NCI-H748 (cell line): ENCODE measurements around the gene LRCH3.

Experiments
- DNase-seq: peaks from one replicate; lab custom pipeline; 2025; ENCODE audit not compliant: unreplicated experiment; lab: John Stamatoyannopoulos, UW

LRCH3 gene

DNA sequence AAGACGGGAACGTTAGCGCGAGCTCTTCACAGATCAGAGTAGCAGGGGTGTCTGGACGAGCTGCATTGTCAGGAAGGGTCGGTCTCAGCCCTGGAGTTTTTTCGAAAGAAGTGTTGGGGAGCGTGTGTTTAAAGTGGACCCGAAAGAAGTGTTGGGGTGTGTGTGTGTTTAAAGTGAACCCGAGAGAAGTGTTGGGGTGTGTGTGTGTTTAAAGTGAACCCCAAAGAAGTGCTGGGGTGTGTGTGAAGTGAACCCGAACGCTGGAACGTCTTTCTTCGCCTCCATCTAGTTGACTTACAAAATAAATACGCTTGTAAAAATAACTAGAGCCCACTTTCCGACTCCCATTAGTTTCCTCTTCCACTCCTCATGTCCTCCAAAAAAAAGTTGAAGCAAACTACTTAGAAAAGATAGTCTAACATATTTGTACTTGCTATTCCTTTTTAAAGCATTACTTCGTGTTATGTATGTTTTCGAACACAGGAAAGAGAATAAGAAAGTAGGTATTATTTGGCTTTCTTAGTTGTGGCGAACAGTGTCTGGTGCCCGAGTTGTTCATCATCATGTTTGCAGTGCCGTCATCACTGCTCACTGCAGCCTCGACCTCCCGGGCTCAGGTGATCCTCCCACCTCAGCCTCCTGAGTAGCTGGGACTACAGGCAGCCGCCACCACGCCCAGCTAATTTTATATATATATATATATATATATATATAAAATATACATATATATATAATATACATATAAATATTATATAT lies 1.0 kb downstream of the LRCH3 start:
- DNase-seq, result no peak

DNA sequence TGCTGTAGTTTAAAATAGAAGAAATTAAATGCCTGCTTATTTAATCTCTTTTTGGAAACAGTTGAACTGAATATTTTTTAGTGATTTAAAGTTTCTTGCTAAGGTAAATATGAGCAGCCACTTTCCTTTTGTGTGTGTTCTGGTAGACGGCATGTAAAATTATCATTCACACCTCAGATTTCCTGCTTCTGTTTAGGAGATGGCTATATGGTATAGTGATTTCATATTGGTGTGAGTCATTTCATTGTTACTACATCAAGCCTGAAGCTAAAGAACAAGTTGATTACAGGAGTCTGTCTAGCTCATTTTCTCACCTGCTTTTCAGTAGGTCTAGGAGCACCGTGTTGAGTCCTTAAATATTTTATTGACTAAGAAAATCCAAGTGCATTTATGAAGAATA lies 2.2 kb downstream of the LRCH3 start:
- DNase-seq, result no peak

DNA sequence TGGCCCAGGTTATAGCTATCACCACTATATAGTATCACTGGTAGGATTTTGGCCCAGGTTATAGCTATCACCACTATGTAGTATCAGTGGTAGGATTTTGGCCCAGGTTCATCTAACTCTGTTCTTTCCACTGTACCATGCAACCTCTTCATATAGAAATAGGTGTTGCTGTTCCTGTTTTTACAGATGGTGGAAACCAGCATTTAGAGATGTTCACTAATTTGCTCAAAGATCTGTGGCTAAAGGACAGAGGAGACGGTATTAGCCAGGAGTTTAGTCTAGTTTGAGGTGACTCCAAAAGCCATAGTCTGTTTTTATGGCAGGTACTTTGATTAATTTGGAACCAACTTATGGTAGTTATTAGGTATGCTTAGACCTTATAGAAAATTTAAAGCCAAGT lies 3.1 kb downstream of the LRCH3 start:
- DNase-seq, result no peak

DNA sequence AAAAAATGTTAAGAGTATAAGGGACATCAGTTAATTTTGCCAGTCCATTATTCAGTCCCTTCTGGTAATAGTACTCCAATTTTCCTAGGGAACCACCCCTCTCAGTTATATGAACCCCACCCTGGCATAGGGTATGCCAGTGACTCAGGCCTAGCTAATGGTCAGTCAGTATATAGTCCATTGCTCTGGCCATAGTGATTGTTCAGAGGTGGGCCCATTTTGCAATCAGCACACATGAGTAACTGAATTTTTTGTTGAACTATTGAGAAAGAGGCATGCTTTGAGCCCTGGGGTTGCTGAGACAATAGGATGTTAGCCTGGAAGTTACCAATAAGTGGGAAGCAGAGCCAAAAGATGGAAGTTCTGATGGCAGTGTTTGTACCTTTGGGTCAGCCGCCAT lies 4.1 kb downstream of the LRCH3 start:
- DNase-seq, result no peak

DNA sequence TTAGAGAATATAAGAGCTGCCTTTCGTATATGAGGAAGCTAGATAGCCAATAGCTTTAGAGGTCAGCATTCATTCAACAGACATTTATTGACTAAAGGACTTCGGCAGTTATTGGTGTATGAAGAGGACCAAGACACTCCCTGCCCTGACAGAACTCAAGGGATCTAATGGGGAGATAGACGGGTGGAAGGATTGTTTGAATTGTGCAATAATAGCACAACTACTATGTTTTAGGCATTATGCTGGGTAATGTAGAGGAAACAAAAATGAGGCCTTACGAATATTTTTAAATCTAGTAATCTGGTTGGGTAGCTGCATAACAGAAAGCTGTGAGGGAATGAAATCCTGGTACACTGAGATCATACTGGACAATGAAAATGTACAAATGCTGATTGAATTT lies 5.0 kb downstream of the LRCH3 start:
- DNase-seq, result no peak

DNA sequence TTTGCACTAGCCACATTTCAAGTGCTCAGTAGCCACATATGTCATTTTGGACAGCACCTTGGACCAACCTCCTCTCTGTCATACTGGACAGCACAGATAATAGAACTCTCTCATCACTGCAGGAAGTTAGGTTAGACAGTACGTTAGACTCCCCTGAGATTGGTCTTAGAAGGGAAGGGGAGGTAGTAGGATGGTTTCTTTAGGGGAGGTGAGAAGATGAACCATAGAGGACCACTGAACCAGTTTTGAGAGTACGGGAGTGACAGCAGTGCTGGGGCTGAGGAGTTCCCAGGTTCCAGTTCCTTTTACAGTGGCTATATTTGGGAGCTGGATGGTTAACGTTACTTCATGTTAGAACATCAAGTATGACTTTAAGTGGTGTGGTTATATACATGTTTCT lies 7.8 kb downstream of the LRCH3 start:
- DNase-seq, result no peak

DNA sequence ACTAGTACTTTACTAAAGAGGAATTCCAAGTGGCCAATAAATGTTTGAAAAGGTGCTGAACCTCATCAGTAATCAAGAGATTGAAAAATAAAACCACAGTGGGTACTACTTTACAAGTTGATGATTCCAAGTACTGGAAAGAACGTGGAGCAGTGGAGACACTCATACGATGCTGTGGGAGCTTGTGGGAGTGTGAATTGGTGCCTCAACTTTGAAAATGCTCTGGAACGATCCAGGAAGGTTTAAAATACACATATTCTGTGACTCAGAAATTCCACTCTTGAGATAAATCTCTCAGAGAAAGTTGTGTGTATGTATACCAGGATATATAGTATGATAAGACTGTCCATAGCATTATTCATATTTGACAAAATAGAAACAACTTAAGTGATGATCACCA lies 9.3 kb downstream of the LRCH3 start:
- DNase-seq, result no peak

DNA sequence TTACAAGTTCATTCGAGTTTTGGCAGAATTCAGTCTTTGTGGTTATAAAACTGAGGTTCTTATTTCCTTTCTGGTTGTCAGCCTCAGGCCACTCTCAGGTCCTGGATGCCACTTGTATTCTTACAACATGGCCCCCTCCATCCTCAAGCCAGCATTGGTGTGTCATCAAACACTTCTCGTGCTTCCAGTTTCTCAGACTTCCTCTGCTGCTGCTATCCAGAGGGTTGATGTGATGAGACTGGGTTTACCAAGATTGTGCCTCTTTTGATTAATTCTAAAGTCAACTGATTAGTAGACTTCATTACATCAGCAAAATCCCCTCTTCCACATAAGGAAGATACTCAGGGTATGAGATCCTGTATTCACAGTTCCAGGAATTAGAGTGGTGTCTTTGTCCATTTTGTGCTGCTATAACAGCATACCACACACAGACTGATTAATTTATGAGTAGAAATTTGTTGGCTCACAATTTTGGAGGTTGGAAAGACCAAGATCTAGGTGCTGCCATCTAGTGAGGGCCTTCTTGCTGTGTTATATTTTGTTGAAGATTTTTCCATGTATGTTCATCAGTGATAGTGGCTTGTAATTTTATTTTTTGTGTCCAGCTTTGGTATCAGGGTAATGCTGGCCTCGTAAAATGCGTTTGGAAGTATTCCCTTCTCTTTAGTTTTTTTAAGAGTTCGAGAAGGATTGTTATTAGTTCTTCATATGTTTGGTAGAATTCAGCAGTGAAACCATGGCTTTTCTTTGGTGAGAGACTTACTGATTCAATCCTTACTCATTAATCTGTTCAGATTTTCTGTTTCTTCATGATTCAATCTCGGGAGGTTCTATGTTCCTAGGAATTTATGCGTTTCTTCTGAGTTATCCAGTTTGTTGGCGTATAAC lies 11.1 kb downstream of the LRCH3 start:
- DNase-seq, result peak; percentile 8

DNA sequence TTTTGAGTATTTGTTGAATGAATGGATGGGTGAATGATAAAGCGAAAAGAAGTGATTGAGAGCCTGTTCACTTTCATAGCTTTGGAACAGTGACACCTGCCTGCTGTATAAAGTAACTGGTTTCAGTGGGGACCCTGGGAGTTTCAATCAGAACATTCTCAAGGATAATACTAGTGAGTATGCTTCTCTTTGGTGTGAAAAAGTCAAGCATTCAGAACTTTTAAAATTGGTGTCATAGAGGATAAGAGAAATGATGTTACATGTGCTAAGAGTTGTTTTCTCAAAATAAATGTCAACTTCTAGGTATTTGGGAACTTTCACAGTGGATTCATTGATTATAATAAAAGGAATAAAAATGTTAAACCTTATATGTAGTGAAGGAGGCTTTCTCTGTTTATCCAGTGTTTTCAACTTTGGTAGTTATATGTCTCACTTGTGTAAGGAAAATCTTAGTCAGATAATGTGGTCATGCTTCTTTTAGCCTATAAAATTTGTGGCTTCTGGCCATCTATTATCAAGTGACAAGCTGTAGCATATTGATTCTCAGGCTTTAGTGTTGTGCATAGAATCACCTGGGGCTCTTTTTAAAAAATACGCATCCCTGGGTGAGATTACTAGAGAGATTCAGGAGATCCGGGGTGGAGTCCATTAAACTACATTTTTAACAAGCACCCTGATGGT lies 11.9 kb downstream of the LRCH3 start:
- DNase-seq, result no peak

DNA sequence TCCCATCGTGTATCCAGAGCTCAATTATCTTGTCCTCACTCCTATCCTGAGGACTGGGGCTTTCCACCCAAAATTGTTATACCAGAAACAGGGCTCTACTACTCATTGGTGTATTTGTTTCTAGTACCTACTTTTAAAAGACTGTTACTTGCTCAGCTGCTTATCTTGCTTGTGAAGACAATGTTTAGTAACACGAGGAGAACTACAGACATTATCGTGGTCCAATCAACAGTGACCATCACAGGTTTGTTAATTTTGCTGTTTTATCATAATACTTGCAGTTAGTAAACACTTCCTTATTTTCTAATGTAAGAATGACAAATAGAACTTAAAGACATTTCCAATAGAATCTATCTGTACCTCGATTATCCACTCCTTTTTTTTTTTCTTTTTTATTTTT lies 13.5 kb downstream of the LRCH3 start:
- no peak for DNase-seq

DNA sequence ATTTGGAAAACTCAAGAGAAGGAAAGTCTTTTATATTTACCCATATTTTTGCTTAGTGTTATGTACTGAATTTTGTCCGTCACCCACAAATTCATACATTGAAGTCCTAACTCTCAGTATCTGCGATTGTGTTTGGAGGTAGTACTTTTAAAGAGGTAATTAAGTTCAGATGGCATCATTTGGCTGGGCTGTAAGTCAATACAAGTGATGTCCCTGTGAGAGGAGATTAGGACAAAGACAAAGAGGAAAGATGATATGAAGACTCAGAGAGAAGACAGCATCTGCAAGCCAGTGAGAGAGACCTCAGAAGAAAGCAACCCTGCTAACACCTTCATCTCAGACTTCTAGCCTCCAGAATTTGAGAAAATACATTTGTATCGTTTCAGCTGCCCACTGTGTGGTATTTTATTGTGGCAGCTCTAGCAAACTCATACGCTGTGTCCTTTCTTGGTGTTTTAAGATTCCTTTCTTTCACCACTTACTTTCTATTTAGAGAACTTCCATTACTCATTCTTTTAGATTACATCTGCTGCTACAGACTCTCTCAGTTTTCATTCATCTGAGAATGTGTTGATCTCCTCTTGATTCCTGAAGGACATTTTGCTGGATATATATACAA lies 17.0 kb downstream of the LRCH3 start:
- no peak for DNase-seq

DNA sequence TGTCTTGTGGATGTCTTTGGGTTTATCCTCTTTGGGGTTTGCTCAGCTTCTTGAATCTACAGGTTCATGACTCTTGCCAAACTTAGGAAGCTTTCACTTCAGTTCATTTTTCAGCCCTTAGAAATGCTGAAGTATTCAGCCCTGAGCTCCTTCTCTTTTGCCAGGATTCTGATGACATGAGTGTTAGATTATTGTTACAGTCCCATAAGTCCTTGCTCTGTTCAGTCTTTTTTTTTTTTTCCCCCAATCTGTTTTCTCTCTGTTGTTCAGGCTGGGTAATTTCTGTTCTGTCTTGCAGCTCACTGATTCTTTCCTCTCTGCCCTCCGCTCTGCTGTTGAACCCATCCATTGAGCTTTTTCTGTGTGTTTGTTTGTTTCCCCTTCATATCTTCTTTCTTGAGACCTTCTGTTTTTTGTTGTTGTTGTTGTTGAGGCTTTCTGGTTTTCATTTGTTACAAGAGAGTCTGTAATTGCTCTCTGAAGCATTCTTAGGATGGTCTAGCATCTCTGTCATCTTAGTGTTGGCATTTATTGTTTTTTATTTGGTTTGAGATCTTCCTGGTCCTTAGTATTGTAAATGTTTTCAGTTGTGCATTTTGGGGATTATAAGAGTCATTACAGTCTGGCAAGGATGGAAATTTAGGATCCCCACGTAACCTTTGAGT lies 18.4 kb downstream of the LRCH3 start:
- no peak for DNase-seq

DNA sequence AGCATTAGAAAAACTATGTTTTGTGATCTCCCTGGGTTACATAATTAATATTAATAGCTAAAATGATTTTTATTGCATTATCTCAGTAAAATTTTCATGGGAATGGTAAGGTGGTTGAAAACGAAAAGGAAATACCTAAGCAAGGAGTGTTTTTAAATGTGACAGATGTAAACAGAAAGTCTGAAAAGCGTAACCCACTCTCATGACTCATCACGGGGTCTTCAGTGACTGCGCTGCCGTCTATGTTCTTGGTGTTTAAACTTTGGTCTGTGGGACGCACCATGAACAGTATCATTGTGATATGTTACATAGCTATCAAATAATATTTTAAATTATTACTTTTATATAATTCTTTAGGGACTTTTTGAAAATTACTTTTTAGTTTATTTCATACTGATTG lies 19.8 kb downstream of the LRCH3 start:
- DNase-seq, result no peak

DNA sequence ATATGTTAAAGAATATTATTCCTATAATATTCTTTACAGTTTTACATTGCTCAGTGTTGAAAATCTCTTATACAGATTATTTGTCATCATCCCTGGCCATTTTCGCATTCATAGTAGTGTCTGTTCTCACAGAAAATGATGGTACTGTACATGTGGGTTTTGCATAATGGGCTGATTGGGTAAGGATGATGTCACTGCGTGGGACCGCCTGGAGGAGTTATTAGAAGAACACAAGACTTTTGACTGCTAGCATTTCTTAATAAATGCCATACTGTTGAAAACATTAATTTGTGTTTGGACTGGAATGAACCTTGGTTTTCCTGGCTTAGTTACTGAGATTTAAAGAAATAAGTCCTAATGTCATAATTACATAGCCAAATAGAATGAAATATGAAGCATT lies 20.3 kb downstream of the LRCH3 start:
- DNase-seq, result no peak

DNA sequence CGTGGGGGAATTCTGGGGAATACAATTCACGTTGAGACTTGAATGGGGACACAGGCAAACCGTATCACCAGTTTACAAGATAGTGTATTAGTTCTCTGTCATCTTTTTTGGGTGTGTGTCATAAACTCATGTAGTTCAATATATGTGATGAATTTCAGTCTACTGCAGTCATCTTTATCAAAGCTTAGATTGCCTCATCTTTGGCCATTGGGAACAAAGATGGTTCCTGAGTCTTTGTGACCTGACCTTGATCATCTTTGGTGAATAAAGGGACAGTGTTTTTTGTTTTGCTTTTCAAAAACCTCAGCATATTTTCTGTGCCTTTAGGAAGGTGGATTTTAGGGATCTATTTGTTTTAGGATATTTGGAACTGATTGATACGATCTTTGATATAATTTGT lies 23.3 kb downstream of the LRCH3 start:
- no peak for DNase-seq

DNA sequence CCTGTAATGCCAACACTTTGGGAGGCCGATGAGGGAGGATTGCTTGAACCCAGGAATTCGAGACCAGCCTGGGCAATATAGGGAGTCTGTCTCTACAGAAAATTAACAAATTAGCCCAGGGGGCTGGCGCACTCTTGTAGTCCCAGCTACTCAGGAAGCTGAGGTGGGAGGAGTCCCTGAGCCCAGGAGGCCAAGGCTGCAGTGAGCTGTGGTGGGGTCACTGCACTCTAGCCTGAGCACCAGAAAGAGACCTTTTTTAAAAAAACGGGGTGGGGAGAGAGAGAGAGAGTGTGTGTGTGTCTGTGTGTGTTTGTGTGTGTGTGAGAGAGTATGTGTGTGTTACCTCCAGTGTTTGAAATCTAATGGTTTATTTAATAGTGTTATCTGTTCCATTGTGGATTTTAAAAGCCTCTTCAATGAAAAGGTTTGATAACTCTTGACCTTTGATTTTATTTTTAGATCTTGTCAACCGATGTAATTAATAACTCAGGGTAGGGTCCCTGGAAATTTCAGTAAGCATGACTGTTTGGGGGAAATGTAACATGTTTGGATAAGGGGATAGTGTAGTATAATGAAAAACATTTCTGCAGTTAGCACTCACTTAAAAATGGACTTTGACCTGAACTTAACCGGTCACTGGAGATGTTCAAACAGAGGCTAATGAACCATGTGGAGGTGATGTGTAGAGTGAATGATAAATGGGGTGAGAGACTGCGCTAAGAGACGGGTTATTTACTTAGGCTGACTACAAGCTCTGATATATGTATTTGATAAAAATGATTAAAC lies 29.7 kb downstream of the LRCH3 start:
- peak; percentile 5 for DNase-seq

DNA sequence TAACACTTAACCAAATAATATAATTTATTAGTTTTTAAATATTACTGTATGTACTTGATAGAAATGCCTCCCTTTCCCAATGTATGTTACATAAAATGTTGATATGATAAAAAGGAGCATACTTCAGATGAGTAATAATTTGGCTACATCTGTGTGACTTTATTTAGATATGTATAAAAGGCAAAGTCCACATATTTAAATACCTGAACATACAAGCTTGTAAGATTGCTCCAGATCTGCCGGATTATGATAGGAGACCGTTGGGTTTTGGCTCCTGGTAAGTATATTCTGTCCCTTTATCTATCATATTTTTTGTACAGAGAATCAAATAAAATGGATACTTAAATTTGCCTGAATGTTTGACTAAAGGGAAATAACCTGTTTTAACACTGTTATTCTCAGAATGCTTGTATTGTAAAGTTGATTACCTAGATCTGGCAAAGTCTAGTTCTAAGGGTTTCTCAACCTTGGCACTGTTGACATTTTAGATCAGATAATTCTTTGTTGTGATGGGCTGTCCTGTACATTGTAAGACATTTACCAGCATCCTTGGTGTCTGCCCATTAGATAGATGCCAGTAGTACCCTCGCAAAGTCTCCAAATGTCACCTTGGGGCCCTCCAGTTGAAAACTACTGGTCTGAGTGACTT lies 38.5 kb downstream of the LRCH3 start:
- no peak for DNase-seq

DNA sequence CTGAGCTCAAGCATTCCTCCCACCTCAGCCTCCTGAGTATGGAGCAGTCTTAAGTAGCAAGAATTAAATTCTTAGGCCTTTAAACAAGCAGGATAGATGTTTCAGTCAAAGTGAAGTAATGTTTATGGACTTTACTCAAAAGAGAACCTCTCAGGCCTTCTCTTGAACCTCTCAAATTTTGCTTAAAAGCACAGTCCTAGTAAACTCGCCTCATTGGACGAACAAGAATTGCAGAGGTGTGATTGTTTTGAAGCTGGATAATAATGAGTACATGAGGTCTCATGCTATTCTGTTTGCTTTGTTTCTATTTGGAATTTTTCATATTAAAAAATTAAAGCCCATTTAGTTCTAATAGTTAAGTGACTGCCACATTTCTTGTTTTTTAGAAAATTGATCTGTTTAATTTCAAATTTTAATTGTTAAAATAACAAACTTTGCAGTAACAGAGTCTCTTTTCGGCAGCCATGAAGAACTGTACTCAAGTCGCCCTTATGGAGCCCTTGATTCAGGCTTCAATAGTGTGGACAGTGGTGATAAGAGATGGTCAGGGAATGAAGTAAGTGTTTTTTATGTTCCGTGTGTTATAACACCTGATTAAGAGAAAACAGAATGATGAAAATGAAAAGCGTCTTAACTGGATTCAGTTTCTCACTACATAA lies 39.4 kb downstream of the LRCH3 start:
- DNase-seq, result no peak

DNA sequence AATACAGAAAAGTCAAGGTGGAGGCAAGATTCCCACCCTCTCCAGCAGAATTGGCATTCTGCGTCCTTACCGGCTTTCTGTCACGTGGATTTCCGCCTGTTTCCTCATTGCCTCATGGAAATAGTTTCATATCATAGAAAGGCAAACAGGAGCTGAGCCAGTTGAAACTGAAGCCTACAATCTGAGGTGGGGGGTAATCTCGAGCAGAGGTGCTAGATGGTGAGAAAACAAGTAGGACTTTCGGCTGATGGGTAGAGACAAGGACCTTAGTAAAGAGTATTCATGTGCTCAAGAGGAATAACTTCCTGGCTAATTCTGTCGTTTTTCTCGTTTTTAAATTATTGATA lies 39.9 kb downstream of the LRCH3 start:
- DNase-seq, result no peak
